ENCODE results near the gene MAP3K21.

GRCh38 chr1:233433436-233434210, 106.1 kb downstream of the MAP3K21 start:
- TF ChIP-seq, protein P1, sequence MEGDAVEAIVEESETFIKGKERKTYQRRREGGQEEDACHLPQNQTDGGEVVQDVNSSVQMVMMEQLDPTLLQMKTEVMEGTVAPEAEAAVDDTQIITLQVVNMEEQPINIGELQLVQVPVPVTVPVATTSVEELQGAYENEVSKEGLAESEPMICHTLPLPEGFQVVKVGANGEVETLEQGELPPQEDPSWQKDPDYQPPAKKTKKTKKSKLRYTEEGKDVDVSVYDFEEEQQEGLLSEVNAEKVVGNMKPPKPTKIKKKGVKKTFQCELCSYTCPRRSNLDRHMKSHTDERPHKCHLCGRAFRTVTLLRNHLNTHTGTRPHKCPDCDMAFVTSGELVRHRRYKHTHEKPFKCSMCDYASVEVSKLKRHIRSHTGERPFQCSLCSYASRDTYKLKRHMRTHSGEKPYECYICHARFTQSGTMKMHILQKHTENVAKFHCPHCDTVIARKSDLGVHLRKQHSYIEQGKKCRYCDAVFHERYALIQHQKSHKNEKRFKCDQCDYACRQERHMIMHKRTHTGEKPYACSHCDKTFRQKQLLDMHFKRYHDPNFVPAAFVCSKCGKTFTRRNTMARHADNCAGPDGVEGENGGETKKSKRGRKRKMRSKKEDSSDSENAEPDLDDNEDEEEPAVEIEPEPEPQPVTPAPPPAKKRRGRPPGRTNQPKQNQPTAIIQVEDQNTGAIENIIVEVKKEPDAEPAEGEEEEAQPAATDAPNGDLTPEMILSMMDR (IDR thresholded peaks at IDR 0.05) = no peak
- no peak for TF ChIP-seq POLR2A (IDR thresholded peaks at IDR 0.05; ENCODE audit: low read depth)
- TF ChIP-seq POLR2AphosphoS5 (IDR thresholded peaks at IDR 0.05) = no peak
- TF ChIP-seq EP300 (IDR thresholded peaks at IDR 0.05) = no peak
